Endodermal cell (in vitro differentiated cells): ENCODE results near the gene CHD2. TPM values are rescaled to one million over a fixed set of nuclear protein-coding genes. Genes with fewer than 3 reads are reported as not detected.
A peak's percentile ranks its signal among the peaks of the same experiment; 100 is the strongest.

Experiments
- DNase-seq: peaks from one replicate; pipeline ENCODE4 v3.0.0-alpha.2; 2017
- H3K27ac ChIP-seq: 2 replicates; pipeline ENCODE4 v1.5.1; 2013; ENCODE audit warnings: mild to moderate bottlenecking, low read depth, low read length, moderate library complexity
- H3K27me3 ChIP-seq: 2 replicates; pipeline ENCODE4 v1.6.1; 2013; ENCODE audit warnings: mild to moderate bottlenecking, low read length, moderate library complexity; ENCODE audit not compliant: insufficient read depth, control insufficient read depth, poor library complexity, severe bottlenecking
- H3K36me3 ChIP-seq: 2 replicates; pipeline ENCODE4 v1.7.0; 2013; ENCODE audit warnings: mild to moderate bottlenecking, low read length, moderate library complexity; ENCODE audit not compliant: control insufficient read depth, insufficient read depth
- H3K4me1 ChIP-seq: one replicate; pipeline ENCODE4 v1.7.0; 2013; ENCODE audit warnings: low read length; ENCODE audit not compliant: control insufficient read depth, insufficient read depth
- H3K4me3 ChIP-seq: 2 replicates; pipeline ENCODE4 v1.5.1; 2013; ENCODE audit warnings: mild to moderate bottlenecking, low read length, moderate library complexity
- H3K9ac ChIP-seq: 2 replicates; pipeline ENCODE4 v1.6.1; 2013; ENCODE audit warnings: mild to moderate bottlenecking, low read length, moderate library complexity; ENCODE audit not compliant: poor library complexity, severe bottlenecking; ENCODE audit errors: extremely low read depth
- H3K9me3 ChIP-seq: 2 replicates; pipeline ENCODE4 v1.6.1; 2013; ENCODE audit warnings: mild to moderate bottlenecking, low read length, moderate library complexity; ENCODE audit not compliant: control insufficient read depth
- H3K27ac Mint-ChIP-seq: 2 replicates; pipeline ENCODE4 v1.8.0; 2020; ENCODE audit warnings: mixed read lengths
- H3K27me3 Mint-ChIP-seq: 2 replicates; pipeline ENCODE4 v1.8.0; 2021; ENCODE audit warnings: mild to moderate bottlenecking, mixed read lengths; ENCODE audit not compliant: insufficient read depth
- H3K36me3 Mint-ChIP-seq: 2 replicates; pipeline ENCODE4 v1.8.0; 2020; ENCODE audit warnings: low read depth, mixed read lengths
- H3K4me1 Mint-ChIP-seq: 2 replicates; pipeline ENCODE4 v1.8.0; 2020; ENCODE audit warnings: mixed read lengths
- H3K4me3 Mint-ChIP-seq: 2 replicates; pipeline ENCODE4 v1.8.0; 2020; ENCODE audit warnings: mild to moderate bottlenecking, moderate library complexity, mixed read lengths
- H3K9me3 Mint-ChIP-seq: 2 replicates; pipeline ENCODE4 v1.8.0; 2020; ENCODE audit warnings: mild to moderate bottlenecking, mixed read lengths
- WGBS, 2 experiments: methylation state at CpG; one replicate each; pipeline versions ENCODE4 v1.1.5 to v1.1.7; 2013; ENCODE audit warnings: missing lambda C conversion rate in 2 of 2, mixed read lengths in 1 of 2; ENCODE audit not compliant: insufficient coverage in 1 of 2, insufficient read length in 1 of 2; 5-methylcytosine and 5-hydroxymethylcytosine counted together
- total RNA-seq, 2 donors: library from RNA; stranded (reverse); fragmentation: NEBNext Ultra II Directional in 1 of 2; extraction: Animal tissue kit (Norgen Biotek cat#: 25700) in 1 of 2; gene quantifications; 2 replicates in 1 of 2; 3 replicates in 1 of 2; pipeline ENCODE4 v1.2.1, GENCODE V29; 2021
- TF ChIP-seq, protein P1 (sequence below): fragments of 200-600 bp; sonication (generic); conservative IDR thresholded peaks from 2 replicates; pipeline ENCODE4 v1.5.0; 2021; ENCODE audit warnings: antibody characterized with exemption, mild to moderate bottlenecking

The CHD2 gene
- total RNA-seq, 2 donors from 2014 or later = 116 to 127 TPM

GRCh38 chr15:92920595-92921161, 20.6 kb downstream of the CHD2 start:
- no peak overlapping the region for H3K27ac ChIP-seq
- no peak overlapping the region for H3K4me3 ChIP-seq
- no peak overlapping the region for H3K4me3 Mint-ChIP-seq
- no peaks in the 10 kb centered on the region for H3K9me3 ChIP-seq
- H3K36me3 ChIP-seq = peaks cover 88% of the 10 kb centered on the region
- H3K9me3 Mint-ChIP-seq = no peaks in the 10 kb centered on the region
- H3K36me3 Mint-ChIP-seq = peaks cover 46% of the 10 kb centered on the region
- no peaks in the 10 kb centered on the region for H3K27me3 ChIP-seq
- no peak for DNase-seq
- peaks cover 36% of the 10 kb centered on the region for H3K4me1 ChIP-seq
- TF ChIP-seq, protein P1, sequence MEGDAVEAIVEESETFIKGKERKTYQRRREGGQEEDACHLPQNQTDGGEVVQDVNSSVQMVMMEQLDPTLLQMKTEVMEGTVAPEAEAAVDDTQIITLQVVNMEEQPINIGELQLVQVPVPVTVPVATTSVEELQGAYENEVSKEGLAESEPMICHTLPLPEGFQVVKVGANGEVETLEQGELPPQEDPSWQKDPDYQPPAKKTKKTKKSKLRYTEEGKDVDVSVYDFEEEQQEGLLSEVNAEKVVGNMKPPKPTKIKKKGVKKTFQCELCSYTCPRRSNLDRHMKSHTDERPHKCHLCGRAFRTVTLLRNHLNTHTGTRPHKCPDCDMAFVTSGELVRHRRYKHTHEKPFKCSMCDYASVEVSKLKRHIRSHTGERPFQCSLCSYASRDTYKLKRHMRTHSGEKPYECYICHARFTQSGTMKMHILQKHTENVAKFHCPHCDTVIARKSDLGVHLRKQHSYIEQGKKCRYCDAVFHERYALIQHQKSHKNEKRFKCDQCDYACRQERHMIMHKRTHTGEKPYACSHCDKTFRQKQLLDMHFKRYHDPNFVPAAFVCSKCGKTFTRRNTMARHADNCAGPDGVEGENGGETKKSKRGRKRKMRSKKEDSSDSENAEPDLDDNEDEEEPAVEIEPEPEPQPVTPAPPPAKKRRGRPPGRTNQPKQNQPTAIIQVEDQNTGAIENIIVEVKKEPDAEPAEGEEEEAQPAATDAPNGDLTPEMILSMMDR = no peak
- H3K27me3 Mint-ChIP-seq = no peaks in the 10 kb centered on the region
- 97 to 100% methylated on average over 5 of the region's 5 CpGs for WGBS, 2 experiments
- H3K9ac ChIP-seq = no peak overlapping the region
- peaks cover 68% of the 10 kb centered on the region for H3K4me1 Mint-ChIP-seq
- H3K27ac Mint-ChIP-seq = peak overlapping the region; percentile 60

- peaks cover 68% of the 10 kb centered on the region for H3K4me1 Mint-ChIP-seq
- Histone ChIP-seq H3K27me3 (no peaks in the 10 kb centered on the region), H3K9me3 (no peaks in the 10 kb centered on the region), H3K4me1 (peaks cover 34% of the 10 kb centered on the region), H3K27ac (no peak overlapping the region), H3K36me3 (peaks cover 91% of the 10 kb centered on the region), H3K4me3 (no peak overlapping the region), H3K9ac (no peak overlapping the region)
- peaks cover 48% of the 10 kb centered on the region for H3K36me3 Mint-ChIP-seq
- TF ChIP-seq, protein P1 = no peak
- H3K4me3 Mint-ChIP-seq = no peak overlapping the region
- H3K9me3 Mint-ChIP-seq = no peaks in the 10 kb centered on the region
- peak overlapping the region; percentile 60 for H3K27ac Mint-ChIP-seq
- 93 to 100% methylated on average over 3 to 4 of the region's 4 CpGs for WGBS, 2 experiments
- DNase-seq = no peak
- H3K27me3 Mint-ChIP-seq = no peaks in the 10 kb centered on the region
Measured at GRCh38 chr15:92921215-92922131, 21.3 kb downstream of the CHD2 start.

GRCh38 chr15:92922418-92923002, 22.4 kb downstream of the CHD2 start:
- Mint-ChIP-seq H3K27ac (peak overlapping the region; percentile 60), H3K9me3 (no peaks in the 10 kb centered on the region), H3K36me3 (peaks cover 55% of the 10 kb centered on the region), H3K4me1 (peaks cover 73% of the 10 kb centered on the region), H3K4me3 (no peak overlapping the region), H3K27me3 (no peaks in the 10 kb centered on the region)
- no peak overlapping the region for H3K4me3 ChIP-seq
- H3K27ac ChIP-seq = no peak overlapping the region
- WGBS, 2 experiments = 97 to 100% methylated on average over 2 to 4 of the region's 5 CpGs
- H3K36me3 ChIP-seq = peaks cover 91% of the 10 kb centered on the region
- DNase-seq = no peak
- H3K9me3 ChIP-seq = no peaks in the 10 kb centered on the region
- H3K4me1 ChIP-seq = peaks cover 34% of the 10 kb centered on the region
- no peak overlapping the region for H3K9ac ChIP-seq
- no peaks in the 10 kb centered on the region for H3K27me3 ChIP-seq
- TF ChIP-seq, protein P1 = no peak
